RWPE2 (cell line): Measurements from ENCODE around the gene NCAPD3.

ENCODE experiments used
- ATAC-seq: fragments of 200-7000 bp; cut with Tn5 transposase; 3 replicates; pipeline ENCODE4 v1.9.1; 2021; ENCODE audit warnings: low read depth
- DNase-seq: peaks from one replicate; pipeline ENCODE4 v3.0.0-alpha.2; 2020; ENCODE audit warnings: low spot score
- H3K27ac ChIP-seq: fragments of 450-650 bp; 2 replicates; pipeline ENCODE4 v1.5.1; 2017; ENCODE audit warnings: mild to moderate bottlenecking; ENCODE audit not compliant: poor library complexity, severe bottlenecking
- H3K27me3 ChIP-seq: fragments of 250-450 bp; sonication (Bioruptor Pico); 2 replicates; pipeline ENCODE4 v1.5.1; 2021; ENCODE audit warnings: mild to moderate bottlenecking, moderate library complexity; ENCODE audit not compliant: insufficient read depth, poor library complexity, severe bottlenecking
- H3K36me3 ChIP-seq: fragments of 250-450 bp; sonication (Bioruptor Pico); 2 replicates; pipeline ENCODE4 v1.5.1; 2020; ENCODE audit warnings: low read depth, mild to moderate bottlenecking, moderate library complexity
- H3K4me1 ChIP-seq: fragments of 250-450 bp; sonication (Bioruptor Pico); 2 replicates; pipeline ENCODE4 v1.5.1; 2021; ENCODE audit warnings: mild to moderate bottlenecking, moderate library complexity; ENCODE audit not compliant: insufficient read depth, poor library complexity, severe bottlenecking
- H3K4me3 ChIP-seq: fragments of 250-450 bp; sonication (Bioruptor Pico); 2 replicates; pipeline ENCODE4 v1.5.1; 2021; ENCODE audit warnings: mild to moderate bottlenecking, moderate library complexity; ENCODE audit not compliant: severe bottlenecking
- H3K9me3 ChIP-seq: fragments of 250-450 bp; sonication (Bioruptor Pico); 2 replicates; pipeline ENCODE4 v1.5.1; 2021; ENCODE audit warnings: mild to moderate bottlenecking, moderate library complexity; ENCODE audit not compliant: severe bottlenecking
- TF ChIP-seq, protein P1 (sequence below): fragments of 450-650 bp; IDR thresholded peaks from one replicate; pipeline ENCODE4 v1.5.1; 2017; ENCODE audit warnings: mild to moderate bottlenecking, moderate library complexity; ENCODE audit not compliant: poor library complexity, severe bottlenecking

The NCAPD3 gene

DNA sequence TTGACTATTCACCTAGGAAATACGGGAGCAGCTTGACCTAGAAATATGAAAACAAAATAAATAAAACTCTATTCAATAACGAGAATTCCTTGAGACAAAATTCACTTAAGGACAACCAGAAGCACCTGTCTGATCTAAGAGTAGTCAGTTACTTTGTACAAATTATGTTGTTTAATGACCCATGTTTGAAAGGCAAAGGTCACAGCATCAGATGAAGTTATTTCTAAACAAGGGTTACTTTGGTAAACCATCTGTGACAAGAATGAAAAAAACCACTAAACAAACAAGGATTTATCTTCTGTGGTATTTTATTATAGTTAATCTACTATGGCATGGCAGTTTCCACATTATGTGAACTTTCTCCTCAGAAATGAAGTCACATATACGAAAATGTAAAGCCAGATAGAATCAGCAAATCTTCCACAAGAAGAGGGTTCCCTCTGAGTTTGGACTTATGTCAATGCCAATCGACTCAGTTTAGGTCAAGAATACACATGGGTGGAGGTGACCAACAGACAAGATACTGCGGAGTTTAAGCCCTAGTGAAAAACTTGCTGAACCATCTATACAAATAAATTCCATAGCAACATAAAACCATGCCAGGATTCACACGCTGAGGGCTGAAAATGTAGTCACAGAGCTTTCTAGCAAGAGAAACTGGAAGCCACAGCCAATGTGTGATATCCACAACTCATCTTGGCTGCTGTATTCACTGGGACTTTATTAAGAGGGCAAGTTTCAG is 53.4 kb downstream of the NCAPD3 start:
- TF ChIP-seq, protein P1, sequence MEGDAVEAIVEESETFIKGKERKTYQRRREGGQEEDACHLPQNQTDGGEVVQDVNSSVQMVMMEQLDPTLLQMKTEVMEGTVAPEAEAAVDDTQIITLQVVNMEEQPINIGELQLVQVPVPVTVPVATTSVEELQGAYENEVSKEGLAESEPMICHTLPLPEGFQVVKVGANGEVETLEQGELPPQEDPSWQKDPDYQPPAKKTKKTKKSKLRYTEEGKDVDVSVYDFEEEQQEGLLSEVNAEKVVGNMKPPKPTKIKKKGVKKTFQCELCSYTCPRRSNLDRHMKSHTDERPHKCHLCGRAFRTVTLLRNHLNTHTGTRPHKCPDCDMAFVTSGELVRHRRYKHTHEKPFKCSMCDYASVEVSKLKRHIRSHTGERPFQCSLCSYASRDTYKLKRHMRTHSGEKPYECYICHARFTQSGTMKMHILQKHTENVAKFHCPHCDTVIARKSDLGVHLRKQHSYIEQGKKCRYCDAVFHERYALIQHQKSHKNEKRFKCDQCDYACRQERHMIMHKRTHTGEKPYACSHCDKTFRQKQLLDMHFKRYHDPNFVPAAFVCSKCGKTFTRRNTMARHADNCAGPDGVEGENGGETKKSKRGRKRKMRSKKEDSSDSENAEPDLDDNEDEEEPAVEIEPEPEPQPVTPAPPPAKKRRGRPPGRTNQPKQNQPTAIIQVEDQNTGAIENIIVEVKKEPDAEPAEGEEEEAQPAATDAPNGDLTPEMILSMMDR: no peak
- H3K4me1 ChIP-seq: no peaks in the 10 kb centered on the region
- H3K27me3 ChIP-seq: no peaks in the 10 kb centered on the region
- ATAC-seq (no peak), DNase-seq (no peak)
- no peak overlapping the region for H3K27ac ChIP-seq
- no peak overlapping the region for H3K4me3 ChIP-seq
- H3K9me3 ChIP-seq: no peaks in the 10 kb centered on the region
- H3K36me3 ChIP-seq: peaks cover 48% of the 10 kb centered on the region

DNA sequence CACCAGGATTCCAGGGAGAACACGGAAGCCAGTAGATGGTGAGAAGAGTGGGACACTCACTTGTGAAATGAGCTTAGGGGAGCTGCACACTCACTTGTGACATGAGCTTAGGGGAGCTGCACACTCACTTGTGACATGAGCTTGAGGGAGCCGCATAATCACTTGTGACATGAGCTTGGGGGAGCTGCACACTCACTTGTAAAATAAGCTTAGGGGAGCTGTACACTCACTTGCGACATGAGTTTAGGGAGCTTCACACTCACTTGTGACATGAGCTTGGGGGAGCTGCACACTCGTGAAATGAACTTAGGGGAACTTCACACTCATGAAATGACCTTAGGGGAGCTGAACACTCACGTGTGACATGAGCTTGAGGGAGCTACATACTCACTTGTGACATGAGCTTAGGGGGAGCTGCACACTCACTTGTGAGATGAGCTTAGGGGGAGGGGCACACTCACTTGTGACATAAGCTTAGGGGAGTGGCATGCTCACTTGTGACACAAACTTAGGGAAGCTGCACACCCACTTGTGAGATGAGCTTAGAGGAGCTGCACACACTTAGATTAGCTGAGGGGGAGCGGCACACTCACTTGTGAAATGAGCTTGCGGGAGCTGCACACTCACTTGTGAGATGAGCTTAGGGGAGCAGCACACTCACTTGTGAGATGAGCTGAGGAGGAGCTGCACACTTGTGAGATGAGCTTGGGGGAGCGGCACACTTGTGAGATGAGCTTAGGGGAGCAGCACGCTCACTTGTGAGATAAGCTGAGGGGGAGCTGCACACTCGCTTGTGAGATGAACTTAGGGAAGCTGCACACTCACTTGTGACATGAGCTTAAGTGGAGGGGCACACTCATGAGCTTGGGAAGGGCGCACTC is 59.0 kb downstream of the NCAPD3 start:
- TF ChIP-seq, protein P1: no peak
- H3K4me3 ChIP-seq: no peak overlapping the region
- no peak for DNase-seq

DNA sequence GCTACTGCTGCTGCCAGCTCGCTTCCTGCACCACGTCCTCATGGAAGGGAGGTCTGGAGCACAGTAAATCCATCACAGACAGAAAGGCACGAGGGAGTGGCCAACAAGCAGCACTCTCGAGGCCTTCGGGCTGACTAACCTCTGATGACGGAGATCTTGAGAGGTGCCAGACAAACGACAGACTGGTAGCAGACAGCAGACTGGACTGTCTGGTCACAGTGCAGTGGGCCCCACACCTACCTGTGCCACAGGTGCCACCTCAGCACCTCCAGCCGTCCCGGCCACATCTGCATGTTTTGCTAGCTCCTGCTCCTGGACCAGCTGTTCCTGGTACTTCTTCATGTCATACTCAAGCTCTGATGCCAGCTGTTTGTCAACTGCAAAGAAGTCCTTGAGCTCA is 64.1 kb downstream of the NCAPD3 start:
- TF ChIP-seq, protein P1: no peak
- Histone ChIP-seq H3K9me3 (no peaks in the 10 kb centered on the region), H3K4me1 (no peaks in the 10 kb centered on the region), H3K36me3 (peaks cover 63% of the 10 kb centered on the region), H3K4me3 (no peak overlapping the region), H3K27ac (no peak overlapping the region), H3K27me3 (no peaks in the 10 kb centered on the region)
- DNase-seq: no peak
- no peak for ATAC-seq

More for the DNA sequence above, 59.0 kb downstream of the NCAPD3 start:
- Histone ChIP-seq H3K9me3 (no peaks in the 10 kb centered on the region), H3K27ac (no peak overlapping the region), H3K4me1 (no peaks in the 10 kb centered on the region), H3K27me3 (no peaks in the 10 kb centered on the region), H3K36me3 (peaks cover 55% of the 10 kb centered on the region)
- ATAC-seq: no peak

- Histone ChIP-seq H3K36me3 (peaks cover 64% of the 10 kb centered on the region), H3K9me3 (no peaks in the 10 kb centered on the region), H3K4me3 (no peak overlapping the region), H3K4me1 (no peaks in the 10 kb centered on the region), H3K27me3 (no peaks in the 10 kb centered on the region), H3K27ac (no peak overlapping the region)
- TF ChIP-seq, protein P1: no peak
- ATAC-seq (no peak), DNase-seq (no peak)
These were observed 65.7 kb downstream of the NCAPD3 start for GRCh38 chr11:134158023-134158422.

DNA sequence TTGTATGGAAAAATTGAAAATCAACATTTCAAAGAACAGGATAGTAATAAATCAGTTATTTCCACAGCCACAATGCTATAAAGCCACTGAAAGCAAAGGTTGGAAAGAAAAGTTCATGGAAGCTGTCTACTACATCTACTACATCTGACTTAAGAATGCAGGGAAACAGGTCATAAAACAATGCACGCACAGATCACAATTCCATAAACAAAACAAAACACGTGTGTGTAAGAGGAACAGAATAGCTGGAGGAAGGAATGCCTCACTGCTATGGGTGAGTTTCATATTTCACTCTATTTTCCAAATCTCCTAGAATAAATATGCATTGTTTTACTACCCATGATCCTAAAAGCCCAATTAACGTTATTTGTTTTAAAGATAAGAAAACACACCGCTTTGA is 66.3 kb downstream of the NCAPD3 start:
- no peak overlapping the region for H3K27ac ChIP-seq
- ATAC-seq: no peak
- TF ChIP-seq, protein P1: no peak
- H3K4me3 ChIP-seq: no peak overlapping the region
- H3K36me3 ChIP-seq: peaks cover 64% of the 10 kb centered on the region
- no peaks in the 10 kb centered on the region for H3K27me3 ChIP-seq
- no peaks in the 10 kb centered on the region for H3K4me1 ChIP-seq
- no peak for DNase-seq
- H3K9me3 ChIP-seq: no peaks in the 10 kb centered on the region
